ENCODE data around the gene BRAF. TPM values are rescaled to one million over a fixed set of nuclear protein-coding genes. Genes with fewer than 3 reads are reported as not detected.
A peak's percentile ranks its signal among the peaks of the same experiment; 100 is the strongest.
"Not testable (repeated sequence)": the region's sequence is repeated elsewhere in the genome, so short reads cannot be mapped to it uniquely, and the experiment has no call there.

BRAF gene
- total RNA-seq, 4 donors from 2014 or later, result 33.1 to 56.0 (median 44.8) TPM

DNA sequence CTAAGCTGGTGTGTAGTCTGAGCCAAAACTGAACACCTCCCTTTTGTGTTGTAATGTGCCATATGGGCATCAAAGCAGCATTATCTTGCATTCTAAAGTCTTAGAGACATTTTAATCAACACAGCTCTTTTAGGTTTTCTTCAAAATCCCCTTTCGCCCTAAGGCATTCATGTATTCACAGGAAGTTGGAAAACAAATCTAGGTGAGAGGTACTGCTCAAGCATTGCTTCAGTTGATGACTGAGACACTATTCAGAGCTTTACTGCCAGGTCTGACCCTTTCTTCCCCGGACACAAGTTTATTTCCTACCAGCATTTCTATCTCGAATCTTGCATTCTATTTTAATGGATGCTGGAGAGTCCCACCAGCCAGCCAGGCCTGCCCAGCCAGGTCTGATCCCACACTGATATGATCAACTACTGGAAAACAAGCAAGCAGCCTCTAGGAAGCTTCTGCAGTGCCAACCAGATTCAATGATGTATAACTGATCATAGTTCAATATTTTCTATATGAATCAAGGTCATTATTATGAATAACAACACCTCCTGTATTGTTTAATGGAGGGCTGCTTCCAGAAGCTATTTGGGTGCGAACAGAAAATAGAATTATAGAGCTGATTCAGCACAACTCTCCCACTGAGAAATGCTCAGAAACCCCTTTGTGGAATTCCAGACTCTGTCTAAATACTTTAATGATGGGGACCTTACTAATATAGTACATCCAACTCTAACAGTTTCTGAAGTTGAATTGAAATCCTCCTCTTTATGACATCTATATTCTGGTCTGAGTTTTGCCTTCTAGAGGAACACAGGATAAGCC, 4.0 kb upstream of the BRAF start:
- H3K27ac ChIP-seq, result no peak overlapping the region
- H3K27me3 ChIP-seq, result no peaks in the 10 kb centered on the region
- H3K4me1 ChIP-seq, result peaks cover 0 to 8% (median 0%) of the 10 kb centered on the region in 3 donors
- ATAC-seq, result no peak
- TF ChIP-seq POLR2AphosphoS5 (IDR thresholded peaks at IDR 0.05), result no peak
- no peak for TF ChIP-seq EP300 (IDR thresholded peaks at IDR 0.05)
- TF ChIP-seq POLR2A (IDR thresholded peaks at IDR 0.05), result no peak
- TF ChIP-seq, protein P1, sequence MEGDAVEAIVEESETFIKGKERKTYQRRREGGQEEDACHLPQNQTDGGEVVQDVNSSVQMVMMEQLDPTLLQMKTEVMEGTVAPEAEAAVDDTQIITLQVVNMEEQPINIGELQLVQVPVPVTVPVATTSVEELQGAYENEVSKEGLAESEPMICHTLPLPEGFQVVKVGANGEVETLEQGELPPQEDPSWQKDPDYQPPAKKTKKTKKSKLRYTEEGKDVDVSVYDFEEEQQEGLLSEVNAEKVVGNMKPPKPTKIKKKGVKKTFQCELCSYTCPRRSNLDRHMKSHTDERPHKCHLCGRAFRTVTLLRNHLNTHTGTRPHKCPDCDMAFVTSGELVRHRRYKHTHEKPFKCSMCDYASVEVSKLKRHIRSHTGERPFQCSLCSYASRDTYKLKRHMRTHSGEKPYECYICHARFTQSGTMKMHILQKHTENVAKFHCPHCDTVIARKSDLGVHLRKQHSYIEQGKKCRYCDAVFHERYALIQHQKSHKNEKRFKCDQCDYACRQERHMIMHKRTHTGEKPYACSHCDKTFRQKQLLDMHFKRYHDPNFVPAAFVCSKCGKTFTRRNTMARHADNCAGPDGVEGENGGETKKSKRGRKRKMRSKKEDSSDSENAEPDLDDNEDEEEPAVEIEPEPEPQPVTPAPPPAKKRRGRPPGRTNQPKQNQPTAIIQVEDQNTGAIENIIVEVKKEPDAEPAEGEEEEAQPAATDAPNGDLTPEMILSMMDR (IDR thresholded peaks at IDR 0.05), result no peak
- no peaks in the 10 kb centered on the region for H3K9me3 ChIP-seq
- no peak overlapping the region for H3K4me3 ChIP-seq
- H3K36me3 ChIP-seq, result no peaks in the 10 kb centered on the region
- 65 to 91% methylated on average over 4 of the region's 4 CpGs for WGBS, 2 donors (ENCODE audit: low coverage in 1 of 2)

DNA sequence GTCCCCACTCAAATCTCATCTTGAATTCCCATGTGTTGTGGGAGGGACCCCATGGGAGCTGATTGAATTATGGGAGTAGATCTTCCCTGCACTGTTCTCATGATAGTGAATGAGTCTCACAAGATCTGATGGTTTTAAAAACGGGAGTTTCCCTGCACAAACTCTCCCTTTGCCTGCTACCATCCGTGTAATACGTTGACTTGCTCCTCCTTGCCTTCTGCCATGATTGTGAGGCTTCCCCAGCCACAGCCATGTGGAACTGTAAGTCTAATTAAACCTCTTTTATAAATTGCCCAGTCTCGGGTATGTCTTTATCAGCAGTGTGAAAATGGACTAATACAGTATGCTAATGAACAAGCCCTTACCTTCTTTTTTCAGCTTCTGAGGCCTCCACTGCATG, 3.2 kb upstream of the BRAF start:
- WGBS, 2 donors (ENCODE audit: low coverage in 1 of 2), result 75 to 88% methylated on average over 4 of the region's 4 CpGs

DNA sequence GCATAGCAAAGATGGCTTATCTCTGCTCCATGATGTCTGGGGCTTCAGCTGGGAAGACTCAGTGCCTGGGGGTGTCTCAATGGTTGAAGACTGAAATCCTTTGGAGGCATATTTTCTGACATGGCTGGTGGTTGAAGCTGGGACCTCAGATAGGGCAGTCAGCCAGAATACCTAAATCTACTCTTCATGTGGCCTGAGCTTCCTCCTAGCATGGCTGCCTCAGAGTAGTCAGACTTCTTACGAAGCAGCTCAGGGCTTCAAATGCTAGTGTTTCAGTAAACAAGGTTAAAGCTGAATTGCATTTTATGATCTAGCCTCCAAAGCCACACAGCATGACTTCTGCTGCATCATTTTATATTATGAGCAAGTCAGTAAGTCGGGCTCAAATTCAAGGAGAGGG, 2.6 kb upstream of the BRAF start:
- Histone ChIP-seq H3K9me3 (no peaks in the 10 kb centered on the region), H3K4me3 (no peak overlapping the region), H3K36me3 (no peaks in the 10 kb centered on the region), H3K4me1 (peaks cover 0 to 21% (median 3%) of the 10 kb centered on the region in 3 donors), H3K27ac (no peak overlapping the region), H3K27me3 (no peaks in the 10 kb centered on the region)
- no peak for TF ChIP-seq EP300 (IDR thresholded peaks at IDR 0.05)
- no peak for TF ChIP-seq POLR2A (IDR thresholded peaks at IDR 0.05)
- TF ChIP-seq POLR2AphosphoS5 (IDR thresholded peaks at IDR 0.05), result no peak
- TF ChIP-seq, protein P1 (IDR thresholded peaks at IDR 0.05), result no peak
- WGBS, 2 donors (ENCODE audit: low coverage in 1 of 2), result 88 to 90% methylated on average over 1 to 2 of the region's 2 CpGs
- ATAC-seq, result no peak

More for the DNA sequence above, 3.2 kb upstream of the BRAF start:
- not testable (repeated sequence) for H3K36me3 ChIP-seq, H3K27ac ChIP-seq, H3K27me3 ChIP-seq, H3K9me3 ChIP-seq, ATAC-seq, H3K4me3 ChIP-seq
- peaks cover 0 to 15% (median 0%) of the 10 kb centered on the region in 3 donors for H3K4me1 ChIP-seq

DNA sequence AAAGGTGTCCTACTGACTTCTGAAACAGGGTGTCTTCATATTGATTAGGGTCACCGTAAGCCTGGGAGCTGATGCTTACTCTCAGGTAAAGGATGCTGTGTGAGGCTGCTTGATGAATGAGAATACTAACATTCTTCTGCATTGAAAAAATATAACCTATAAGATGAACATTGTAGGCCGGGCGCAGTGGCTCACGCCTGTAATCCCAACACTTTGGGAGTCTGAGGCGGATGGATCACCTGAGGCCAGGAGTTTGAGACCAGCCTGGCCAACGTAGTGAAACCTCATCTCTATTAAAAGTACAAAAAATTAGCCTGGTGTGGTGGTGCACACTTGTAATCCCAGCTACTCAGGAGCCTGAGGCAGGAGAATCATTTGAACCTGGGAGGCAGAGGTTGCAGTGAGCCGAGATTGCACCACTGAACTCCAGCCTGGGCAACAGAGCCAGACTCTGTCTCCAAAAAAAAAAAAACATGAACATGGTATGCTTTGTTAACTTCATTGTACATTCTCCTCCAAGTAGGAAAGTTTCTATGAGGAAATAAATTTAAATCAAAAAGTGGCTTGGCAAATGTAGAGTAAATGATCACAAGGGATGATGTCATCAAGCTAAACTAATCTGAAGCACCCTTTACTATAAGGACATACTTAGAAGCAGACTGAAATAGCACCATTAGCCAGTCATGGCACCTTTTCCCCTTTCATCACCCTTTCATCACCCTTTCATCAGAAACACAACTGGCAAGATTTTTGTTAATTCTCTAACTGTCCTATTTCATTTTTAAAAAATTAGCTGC, 1.5 kb upstream of the BRAF start:
- peak overlapping the region in 1 of 4 donors; percentile 100 for H3K27ac ChIP-seq
- WGBS, 2 donors (ENCODE audit: low coverage in 1 of 2), result 88% methylated on average over 4 of the region's 7 CpGs; no CpG with 5 or more reads in 1 of the 2 donors

More for the DNA sequence above, 1.5 kb upstream of the BRAF start:
- Histone ChIP-seq H3K9me3 (no peaks in the 10 kb centered on the region), H3K27me3 (no peaks in the 10 kb centered on the region), H3K36me3 (no peaks in the 10 kb centered on the region), H3K4me3 (no peak overlapping the region), H3K4me1 (peaks cover 0 to 32% (median 7%) of the 10 kb centered on the region in 3 donors)
- TF ChIP-seq, protein P1 (IDR thresholded peaks at IDR 0.05), result no peak
- no peak for TF ChIP-seq POLR2A (IDR thresholded peaks at IDR 0.05)
- no peak for TF ChIP-seq EP300 (IDR thresholded peaks at IDR 0.05)
- TF ChIP-seq POLR2AphosphoS5 (IDR thresholded peaks at IDR 0.05), result no peak
- no peak for ATAC-seq
